AG09319 (cell line): ENCODE results near the gene ACSL6.

Experiments used
- DNase-seq: peaks from one replicate; pipeline ENCODE4 v3.0.0-alpha.2; 2010; ENCODE audit warnings: low read depth; ENCODE audit errors: extremely low read depth
- TF ChIP-seq, protein P1 (sequence below): IDR thresholded peaks from 2 replicates; pipeline ENCODE4 v1.5.1; 2011; ENCODE audit warnings: low read depth, mild to moderate bottlenecking, inconsistent platforms, low read length, moderate library complexity

Gene ACSL6

GRCh38 chr5:131976414-131977211 lies 34.8 kb downstream of the ACSL6 start:
- no peak for DNase-seq
- TF ChIP-seq, protein P1, sequence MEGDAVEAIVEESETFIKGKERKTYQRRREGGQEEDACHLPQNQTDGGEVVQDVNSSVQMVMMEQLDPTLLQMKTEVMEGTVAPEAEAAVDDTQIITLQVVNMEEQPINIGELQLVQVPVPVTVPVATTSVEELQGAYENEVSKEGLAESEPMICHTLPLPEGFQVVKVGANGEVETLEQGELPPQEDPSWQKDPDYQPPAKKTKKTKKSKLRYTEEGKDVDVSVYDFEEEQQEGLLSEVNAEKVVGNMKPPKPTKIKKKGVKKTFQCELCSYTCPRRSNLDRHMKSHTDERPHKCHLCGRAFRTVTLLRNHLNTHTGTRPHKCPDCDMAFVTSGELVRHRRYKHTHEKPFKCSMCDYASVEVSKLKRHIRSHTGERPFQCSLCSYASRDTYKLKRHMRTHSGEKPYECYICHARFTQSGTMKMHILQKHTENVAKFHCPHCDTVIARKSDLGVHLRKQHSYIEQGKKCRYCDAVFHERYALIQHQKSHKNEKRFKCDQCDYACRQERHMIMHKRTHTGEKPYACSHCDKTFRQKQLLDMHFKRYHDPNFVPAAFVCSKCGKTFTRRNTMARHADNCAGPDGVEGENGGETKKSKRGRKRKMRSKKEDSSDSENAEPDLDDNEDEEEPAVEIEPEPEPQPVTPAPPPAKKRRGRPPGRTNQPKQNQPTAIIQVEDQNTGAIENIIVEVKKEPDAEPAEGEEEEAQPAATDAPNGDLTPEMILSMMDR = no peak

GRCh38 chr5:131974956-131975726 lies 36.3 kb downstream of the ACSL6 start:
- no peak for DNase-seq
- TF ChIP-seq, protein P1 = no peak

- TF ChIP-seq, protein P1 = no peak
- DNase-seq = no peak
These were observed 36.9 kb downstream of the ACSL6 start for GRCh38 chr5:131974622-131974955.

DNA sequence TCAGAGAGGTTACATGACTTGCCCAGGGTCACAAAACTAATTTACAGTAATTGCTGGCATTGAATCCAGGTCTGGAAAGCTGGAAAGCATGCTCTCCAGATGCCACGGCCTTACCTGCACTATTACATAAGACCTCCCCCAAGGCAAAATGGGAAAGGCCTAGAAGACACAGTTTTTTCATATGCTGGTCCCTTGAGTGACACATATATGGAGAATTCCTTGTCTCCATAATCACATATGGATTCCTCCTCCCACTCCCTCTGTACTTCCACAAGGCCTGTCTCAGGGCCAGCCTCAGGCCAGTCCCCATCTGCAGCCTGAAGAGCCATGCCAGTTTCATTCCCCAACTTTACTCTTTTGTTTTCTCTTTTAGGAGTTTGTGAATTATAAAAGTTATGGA lies 37.4 kb downstream of the ACSL6 start:
- DNase-seq = no peak
- TF ChIP-seq, protein P1 = no peak

- no peak for DNase-seq
- TF ChIP-seq, protein P1 = no peak
These were observed 38.3 kb downstream of the ACSL6 start for GRCh38 chr5:131973089-131973712.

DNA sequence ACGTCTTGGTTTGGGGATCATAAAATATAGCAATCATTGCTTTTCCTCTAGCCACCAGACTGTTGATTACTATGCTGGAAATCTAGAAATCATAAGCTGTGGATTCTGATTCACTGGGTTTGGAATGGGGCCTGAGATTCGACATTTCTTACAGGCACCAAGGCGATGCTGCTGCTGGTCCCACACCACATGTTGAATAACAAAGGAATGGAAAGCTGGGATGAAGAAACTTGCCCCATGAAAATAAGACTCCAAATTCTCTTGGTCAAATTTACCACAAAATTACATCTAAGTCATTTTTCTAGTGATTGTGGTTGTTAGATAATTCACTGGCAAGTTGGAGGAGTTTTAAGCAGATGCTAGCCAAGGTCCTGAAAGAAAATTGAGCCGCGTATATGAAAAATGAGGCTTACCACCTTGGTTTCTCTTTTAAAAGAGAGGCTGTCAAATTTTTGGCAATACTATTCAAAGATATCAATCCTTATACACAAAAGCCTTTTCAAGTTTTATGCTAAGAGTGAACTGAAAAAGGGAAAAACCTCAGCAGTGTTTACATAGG lies 43.0 kb downstream of the ACSL6 start:
- no peak for DNase-seq
- TF ChIP-seq, protein P1 = no peak

DNA sequence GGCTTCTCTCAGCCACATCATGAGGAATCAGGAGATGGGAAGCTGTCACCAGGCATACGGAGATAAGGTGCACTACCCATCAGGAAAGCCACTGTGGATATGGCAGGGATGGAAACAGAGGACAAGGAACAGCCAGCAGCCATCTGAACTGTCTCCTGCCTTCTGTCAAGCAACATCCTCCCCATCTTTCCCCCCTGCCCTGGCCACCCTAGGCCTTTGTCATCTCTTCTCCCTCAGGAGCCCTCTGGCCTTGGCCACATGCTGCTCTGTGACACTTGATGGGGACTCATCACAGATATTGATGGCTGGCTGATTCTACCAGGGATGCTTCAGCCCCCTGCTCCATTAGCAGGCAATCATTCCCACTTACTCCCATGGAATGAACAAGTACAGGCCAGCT lies 44.9 kb downstream of the ACSL6 start:
- DNase-seq = no peak
- TF ChIP-seq, protein P1 = no peak
